Mesendoderm (in vitro differentiated cells): ENCODE measurements around the gene CCZ1B.
"Not testable (repeated sequence)": the region's sequence is repeated elsewhere in the genome, so short reads cannot be mapped to it uniquely, and the experiment has no call there.

Experiments
- DNase-seq: peaks from one replicate; pipeline ENCODE4 v3.0.0; 2013
- H2AK5ac ChIP-seq: 2 replicates; pipeline ENCODE4 v1.6.1; 2013; ENCODE audit warnings: low read length, inconsistent platforms
- H2BK120ac ChIP-seq: 2 replicates; pipeline ENCODE4 v1.6.1; 2013; ENCODE audit warnings: low read depth, mild to moderate bottlenecking, low read length, moderate library complexity, mixed read lengths
- H2BK15ac ChIP-seq: replicated peaks from 2 replicates; pipeline ENCODE4 v1.6.1; 2013; ENCODE audit warnings: low read depth, mild to moderate bottlenecking, moderate library complexity
- H2BK5ac ChIP-seq: 2 replicates; pipeline ENCODE4 v1.6.1; 2013; ENCODE audit warnings: low read length, inconsistent platforms
- H3K18ac ChIP-seq: 2 replicates; pipeline ENCODE4 v1.6.1; 2013; ENCODE audit warnings: mild to moderate bottlenecking, low read length, mixed read lengths
- H3K23ac ChIP-seq: one replicate; pipeline ENCODE4 v1.6.1; 2013; ENCODE audit warnings: low read length
- H3K27ac ChIP-seq: 2 replicates; pipeline ENCODE4 v1.5.1; 2013; ENCODE audit warnings: low read depth, mild to moderate bottlenecking, inconsistent platforms, low read length, moderate library complexity
- H3K27me3 ChIP-seq: 2 replicates; pipeline ENCODE4 v1.6.1; 2013; ENCODE audit warnings: low read length, control low read depth, mild to moderate bottlenecking, inconsistent platforms; ENCODE audit not compliant: insufficient read depth, poor library complexity
- H3K36me3 ChIP-seq: 2 replicates; pipeline ENCODE4 v1.6.1; 2013; ENCODE audit warnings: low read length, inconsistent platforms; ENCODE audit not compliant: control insufficient read depth, insufficient read depth
- H3K4ac ChIP-seq: one replicate; pipeline ENCODE4 v1.6.1; 2013; ENCODE audit warnings: low read depth, mild to moderate bottlenecking, low read length, moderate library complexity
- H3K4me1 ChIP-seq: 2 replicates; pipeline ENCODE4 v1.6.1; 2013; ENCODE audit warnings: low read depth, low read length, inconsistent platforms; ENCODE audit not compliant: control insufficient read depth
- H3K4me2 ChIP-seq: 2 replicates; pipeline ENCODE4 v1.6.1; 2013; ENCODE audit warnings: low read length
- H3K4me3 ChIP-seq: 2 replicates; pipeline ENCODE4 v1.5.1; 2013; ENCODE audit warnings: mild to moderate bottlenecking, low read length
- H3K56ac ChIP-seq: one replicate; pipeline ENCODE4 v1.6.1; 2013; ENCODE audit warnings: low read length
- H3K79me1 ChIP-seq: 2 replicates; pipeline ENCODE4 v1.6.1; 2013; ENCODE audit warnings: low read length, inconsistent platforms
- H3K79me2 ChIP-seq: 2 replicates; pipeline ENCODE4 v1.6.1; 2013; ENCODE audit warnings: mild to moderate bottlenecking, low read length; ENCODE audit not compliant: control insufficient read depth, insufficient read depth
- H3K9ac ChIP-seq: 2 replicates; pipeline ENCODE4 v1.6.1; 2013; ENCODE audit warnings: low read length, inconsistent platforms
- H4K5ac ChIP-seq: one replicate; pipeline ENCODE4 v1.6.1; 2013; ENCODE audit warnings: low read length
- H4K8ac ChIP-seq: one replicate; pipeline ENCODE4 v1.6.1; 2013; ENCODE audit warnings: low read depth, mild to moderate bottlenecking, control low read depth, low read length, moderate library complexity
- WGBS: extraction: QIAGEN DNeasy Blood & Tissue Kit; methylation state at CpG from one replicate; pipeline ENCODE4 v1.1.7; 2013; ENCODE audit warnings: low lambda C conversion rate, missing lambda C conversion rate; ENCODE audit not compliant: insufficient coverage; ENCODE audit errors: extremely low coverage; 5-methylcytosine and 5-hydroxymethylcytosine counted together

The CCZ1B gene

GRCh38 chr7:6750173-6750572 lies 75.9 kb downstream of the CCZ1B start:
- not testable (repeated sequence) for H3K4ac ChIP-seq, H3K27ac ChIP-seq, H3K4me3 ChIP-seq, H3K27me3 ChIP-seq, H4K8ac ChIP-seq, H2AK5ac ChIP-seq, H3K23ac ChIP-seq, H3K9ac ChIP-seq, H3K36me3 ChIP-seq, DNase-seq, H2BK120ac ChIP-seq, H3K56ac ChIP-seq, H3K18ac ChIP-seq, H2BK15ac ChIP-seq, H3K79me1 ChIP-seq, H2BK5ac ChIP-seq, H4K5ac ChIP-seq, H3K4me1 ChIP-seq, H3K4me2 ChIP-seq, H3K79me2 ChIP-seq
- WGBS = no CpG with 5 or more reads among the region's 6 CpGs

GRCh38 chr7:6749335-6749734 lies 76.7 kb downstream of the CCZ1B start:
- H3K27ac ChIP-seq, H2BK5ac ChIP-seq, H3K79me2 ChIP-seq, H3K4me3 ChIP-seq, DNase-seq, H4K5ac ChIP-seq, H3K9ac ChIP-seq, H2BK15ac ChIP-seq, H2BK120ac ChIP-seq, H2AK5ac ChIP-seq, H4K8ac ChIP-seq, H3K56ac ChIP-seq, H3K4me1 ChIP-seq, H3K79me1 ChIP-seq, H3K36me3 ChIP-seq, H3K18ac ChIP-seq, H3K23ac ChIP-seq, H3K4me2 ChIP-seq, H3K4ac ChIP-seq, H3K27me3 ChIP-seq: not testable (repeated sequence)
- WGBS = no CpG with 5 or more reads among the region's 12 CpGs
